Endothelial cell of umbilical vein (primary cell): ENCODE measurements around the gene ABR. TPM values are rescaled to one million over a fixed set of nuclear protein-coding genes. Genes with fewer than 3 reads are reported as not detected.

Experiments used
- BruUV-seq: library from RNA; stranded (reverse); fragments of 400-500 nt; replicated peaks from 2 replicates; lab custom pipeline; 2021; lab: Mats Ljungman, UMichigan
- CTCF ChIA-PET: fragments of 300-600, 350-600 bp; sonication (Branson Sonifier 250); formaldehyde crosslinking; loops from one replicate; lab custom pipeline; 2021; ENCODE audit warnings: antibody characterized with exemption, inconsistent platforms; lab: Charles Lee
- POLR2A ChIA-PET: fragments of 300-600, 350-600 bp; sonication (Branson Sonifier 250); formaldehyde crosslinking; loops from one replicate; lab custom pipeline; 2021; ENCODE audit warnings: antibody characterized with exemption, inconsistent platforms; lab: Charles Lee
- DNase-seq: peaks from one replicate; pipeline ENCODE4 v3.0.0-alpha.2; 2011; ENCODE audit warnings: low read depth, low spot score
- FAIRE-seq: peaks from 2 replicates; lab custom pipeline; 2011; peaks lifted over from hg19 to GRCh38; lab: Jason Lieb, UNC
- H2AFZ ChIP-seq: 2 replicates; pipeline ENCODE4 v1.6.0; 2012; ENCODE audit warnings: low read depth, low read length, control low read depth, inconsistent platforms
- H3K27ac ChIP-seq: 2 replicates; pipeline ENCODE4 v1.5.1; 2011; ENCODE audit warnings: low read depth, mild to moderate bottlenecking, control low read depth, low read length, moderate library complexity; ENCODE audit not compliant: insufficient read depth
- H3K27me3 ChIP-seq, 2 experiments: 2 replicates each; pipeline versions ENCODE4 v1.6.0 to v1.6.1; 2011; ENCODE audit warnings: low read length in 2 of 2, mixed read lengths in 1 of 2; ENCODE audit not compliant: control insufficient read depth in 2 of 2, insufficient read depth in 2 of 2
- H3K36me3 ChIP-seq, 2 experiments: 2 replicates in 1 of 2; 3 replicates in 1 of 2; pipeline ENCODE4 v1.5.1; 2011; ENCODE audit warnings: low read length in 2 of 2, mild to moderate bottlenecking in 1 of 2, moderate library complexity in 1 of 2; ENCODE audit not compliant: control insufficient read depth in 2 of 2, insufficient read depth in 2 of 2; ENCODE audit errors: extremely low read depth in 1 of 2
- H3K4me1 ChIP-seq: 3 replicates; pipeline ENCODE4 v1.5.1; 2011; ENCODE audit warnings: mild to moderate bottlenecking, low read length; ENCODE audit not compliant: control insufficient read depth, insufficient read depth; ENCODE audit errors: extremely low read depth
- H3K4me2 ChIP-seq: 2 replicates; pipeline ENCODE4 v1.6.1; 2011; ENCODE audit warnings: low read length, control low read depth, mixed read lengths; ENCODE audit not compliant: insufficient read depth
- H3K4me3 ChIP-seq, 3 experiments: fragments of 200-600 bp in 1 of 3; sonication (generic), shearing (Covaris generic) in 1 of 3; replicated peaks in 1 of 3; 2 replicates each; pipeline ENCODE4 v1.5.1; 2011 to 2016; ENCODE audit warnings: control low read depth in 3 of 3, low read length in 3 of 3, mild to moderate bottlenecking in 2 of 3, inconsistent platforms in 1 of 3, low read depth in 1 of 3, moderate library complexity in 1 of 3; ENCODE audit not compliant: insufficient read depth in 1 of 3
- H3K79me2 ChIP-seq: 2 replicates; pipeline ENCODE4 v1.6.0; 2012; ENCODE audit warnings: low read length, inconsistent platforms; ENCODE audit not compliant: control insufficient read depth, insufficient read depth
- H3K9ac ChIP-seq: replicated peaks from 2 replicates; pipeline ENCODE3; 2011; ENCODE audit warnings: low read length, control low read depth; ENCODE audit not compliant: insufficient read depth; ENCODE audit errors: extremely low read depth
- H3K9me1 ChIP-seq: replicated peaks from 3 replicates; pipeline ENCODE4 v1.6.0; 2011; ENCODE audit warnings: mild to moderate bottlenecking, low read length; ENCODE audit not compliant: control insufficient read depth, insufficient read depth; ENCODE audit errors: extremely low read depth
- H3K9me3 ChIP-seq: replicated peaks from 2 replicates; pipeline ENCODE4 v1.5.1; 2012; ENCODE audit warnings: low read length, inconsistent platforms; ENCODE audit not compliant: control insufficient read depth, insufficient read depth
- H4K20me1 ChIP-seq: replicated peaks from 2 replicates; pipeline ENCODE3; 2011; ENCODE audit warnings: mild to moderate bottlenecking, low read length; ENCODE audit not compliant: control insufficient read depth, insufficient read depth; ENCODE audit errors: extremely low read depth
- EZH2 ChIP-seq: IDR thresholded peaks from 2 replicates; pipeline ENCODE4 v1.6.1; 2012; ENCODE audit warnings: borderline replicate concordance, low read depth, mild to moderate bottlenecking, moderate library complexity, low read length, inconsistent platforms; ENCODE audit not compliant: severe bottlenecking
- FOS ChIP-seq: IDR thresholded peaks from 2 replicates; pipeline ENCODE4 v1.6.1; 2011; ENCODE audit warnings: mild to moderate bottlenecking, low read length, moderate library complexity, borderline replicate concordance; ENCODE audit not compliant: insufficient read depth
- GATA2 ChIP-seq: IDR thresholded peaks from 2 replicates; pipeline ENCODE4 v1.7.0; 2011; ENCODE audit warnings: low read depth, mild to moderate bottlenecking, moderate library complexity, mixed read lengths, low read length; ENCODE audit not compliant: insufficient read length, insufficient read depth
- JUN ChIP-seq: IDR thresholded peaks from 2 replicates; pipeline ENCODE4 v1.6.1; 2011; ENCODE audit warnings: borderline replicate concordance, low read depth; ENCODE audit not compliant: insufficient read length, insufficient read depth
- MYC ChIP-seq: IDR thresholded peaks from one replicate; pipeline ENCODE4 v1.6.1; 2011; ENCODE audit warnings: mild to moderate bottlenecking, low read depth, low read length
- POLR2A ChIP-seq: IDR thresholded peaks from 2 replicates; pipeline ENCODE4 v1.6.1; 2012; ENCODE audit warnings: low read depth, mild to moderate bottlenecking, control low read depth, low read length
- POLR2AphosphoS5 ChIP-seq: IDR thresholded peaks from 2 replicates; pipeline ENCODE4 v1.6.1; 2012; ENCODE audit warnings: low read depth, mild to moderate bottlenecking, control low read depth, low read length, moderate library complexity; ENCODE audit not compliant: insufficient read depth
- dilution Hi-C: fragments of 300-500 bp; cut with MboI; formaldehyde crosslinking; loops from one replicate; pipeline ENCODE4 v1.15.0; 2019; ENCODE audit warnings: low sequenced_read_pairs; ENCODE audit not compliant: extremely low pct_ligation_motif_present
- intact Hi-C: fragments of 100-400 bp; cut with micrococcal nuclease; formaldehyde crosslinking; loops from one replicate; pipeline ENCODE4 v1.10.0; 2022
- polyA plus RNA-seq, 4 experiments: library from polyadenylated mRNA; depleted of rRNA in 3 of 4; stranded (reverse) in 3 of 4; unstranded in 1 of 4; fragments of >200 nt; gene quantifications; 2 replicates each; pipeline versions ENCODE4 v1.2.1 to v1.2.3, GENCODE V29; 2011 to 2012; ENCODE audit warnings: missing spikeins in 1 of 4
- total RNA-seq: library from RNA; stranded (reverse); gene quantifications from 2 replicates; pipeline ENCODE4 v1.2.3, GENCODE V29; 2021
- TF ChIP-seq, protein P1 (sequence below), 2 donors: IDR thresholded peaks; 1 replicate in 1 of 2; 2 replicates in 1 of 2; pipeline ENCODE4 v1.5.1; 2011; ENCODE audit warnings: low read length in 2 of 2, mild to moderate bottlenecking in 2 of 2, moderate library complexity in 2 of 2, control low read depth in 1 of 2, inconsistent platforms in 1 of 2, low read depth in 1 of 2; ENCODE audit not compliant: insufficient read depth in 1 of 2; ENCODE audit errors: extremely low read depth in 1 of 2
- TF ChIP-seq, protein P2 (sequence below): IDR thresholded peaks from 2 replicates; pipeline ENCODE4 v1.6.1; 2011; ENCODE audit not compliant: insufficient read depth, insufficient read length

Gene ABR
- total and polyA plus RNA-seq, 2 donors (not counting 3 experiments of a cell fraction or from before 2014, with no cell fraction given), result 83.5 to 96.8 TPM

DNA sequence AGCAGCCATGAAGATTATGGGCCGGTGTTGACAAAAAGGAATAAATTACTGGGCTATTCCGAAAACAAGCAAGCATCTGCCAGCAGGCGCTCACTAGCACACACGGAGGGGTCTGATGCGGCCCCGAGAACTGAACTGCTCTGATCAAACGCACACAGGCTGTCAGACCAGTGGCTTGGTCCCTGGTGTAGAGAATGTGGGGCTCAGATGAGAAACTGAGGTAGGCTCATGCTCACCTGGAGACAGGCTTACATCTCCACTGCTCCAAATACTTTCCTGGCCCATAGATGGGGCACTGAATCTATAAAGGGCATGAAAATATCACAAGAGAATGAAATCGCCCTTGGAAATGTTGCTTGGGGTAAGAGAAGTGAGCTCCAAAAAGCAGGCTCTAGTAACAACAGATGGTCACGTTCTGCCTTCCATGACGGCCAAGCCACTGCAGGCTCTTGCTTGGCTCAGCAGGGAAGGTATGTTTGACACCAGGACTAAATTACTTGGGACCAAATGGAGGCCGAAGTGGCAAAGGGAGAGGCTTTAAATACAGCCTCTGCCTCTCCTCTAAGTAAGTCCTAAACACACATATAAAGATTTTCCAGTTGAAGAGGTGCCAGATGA lies 5.4 kb downstream of the ABR start:
- TF ChIP-seq, protein P1, sequence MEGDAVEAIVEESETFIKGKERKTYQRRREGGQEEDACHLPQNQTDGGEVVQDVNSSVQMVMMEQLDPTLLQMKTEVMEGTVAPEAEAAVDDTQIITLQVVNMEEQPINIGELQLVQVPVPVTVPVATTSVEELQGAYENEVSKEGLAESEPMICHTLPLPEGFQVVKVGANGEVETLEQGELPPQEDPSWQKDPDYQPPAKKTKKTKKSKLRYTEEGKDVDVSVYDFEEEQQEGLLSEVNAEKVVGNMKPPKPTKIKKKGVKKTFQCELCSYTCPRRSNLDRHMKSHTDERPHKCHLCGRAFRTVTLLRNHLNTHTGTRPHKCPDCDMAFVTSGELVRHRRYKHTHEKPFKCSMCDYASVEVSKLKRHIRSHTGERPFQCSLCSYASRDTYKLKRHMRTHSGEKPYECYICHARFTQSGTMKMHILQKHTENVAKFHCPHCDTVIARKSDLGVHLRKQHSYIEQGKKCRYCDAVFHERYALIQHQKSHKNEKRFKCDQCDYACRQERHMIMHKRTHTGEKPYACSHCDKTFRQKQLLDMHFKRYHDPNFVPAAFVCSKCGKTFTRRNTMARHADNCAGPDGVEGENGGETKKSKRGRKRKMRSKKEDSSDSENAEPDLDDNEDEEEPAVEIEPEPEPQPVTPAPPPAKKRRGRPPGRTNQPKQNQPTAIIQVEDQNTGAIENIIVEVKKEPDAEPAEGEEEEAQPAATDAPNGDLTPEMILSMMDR (IDR thresholded peaks at IDR 0.05; ENCODE audit: extremely low read depth in 1 of 2, insufficient read depth in 1 of 2, low read depth in 1 of 2, low read length in 2 of 2), result no peak
- TF ChIP-seq EZH2 (no peak), FOS (no peak), POLR2A (no peak), MYC (no peak), GATA2 (no peak), JUN (no peak), POLR2AphosphoS5 (no peak)
- TF ChIP-seq, protein P2, sequence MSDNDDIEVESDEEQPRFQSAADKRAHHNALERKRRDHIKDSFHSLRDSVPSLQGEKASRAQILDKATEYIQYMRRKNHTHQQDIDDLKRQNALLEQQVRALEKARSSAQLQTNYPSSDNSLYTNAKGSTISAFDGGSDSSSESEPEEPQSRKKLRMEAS, result no peak
- Histone ChIP-seq H3K36me3 (no peaks in the 10 kb centered on the region), H3K9ac (no peak overlapping the region), H3K9me1 (no peaks in the 10 kb centered on the region), H3K27ac (no peak overlapping the region), H4K20me1 (no peaks in the 10 kb centered on the region), H2AFZ (no peak overlapping the region), H3K4me2 (no peak overlapping the region), H3K4me1 (peaks cover 9% of the 10 kb centered on the region), H3K27me3 (no peaks in the 10 kb centered on the region), H3K4me3 (no peak overlapping the region), H3K79me2 (no peaks in the 10 kb centered on the region), H3K9me3 (no peaks in the 10 kb centered on the region)
- CTCF ChIA-PET, result interaction anchor here (0.6 to 2.9 kb wide), 5 partner anchors 9 to 52 kb away, joined by 3 to 13 read pairs (median 4); no protein-coding TSS in a partner anchor
- BruUV-seq, result no TSS peak
- dilution Hi-C loops, result no loop called here
- DNase-seq, result no peak
- POLR2A ChIA-PET, result no interaction called here
- no peak for FAIRE-seq
- intact Hi-C loops, result no loop called here
